Stimulated activated CD4-positive, alpha-beta T cell treated with anti-CD3 and anti-CD28 coated beads, Interleukin-1b, Interleukin-23, amount 100 ng/mL, for 1 hour (primary cell): ENCODE measurements around the gene TIMP2.
A peak's percentile ranks its signal among the peaks of the same experiment; 100 is the strongest.

Experiments used
- DNase-seq, 2 donors: peaks; one replicate each; pipeline ENCODE4 v3.0.0-alpha.2; 2020; ENCODE audit warnings: low read depth in 2 of 2

The TIMP2 gene

GRCh38 chr17:78817123-78817522, 108.1 kb downstream of the TIMP2 start:
- peak in 1 of 2 donors; percentile 20 for DNase-seq

DNA sequence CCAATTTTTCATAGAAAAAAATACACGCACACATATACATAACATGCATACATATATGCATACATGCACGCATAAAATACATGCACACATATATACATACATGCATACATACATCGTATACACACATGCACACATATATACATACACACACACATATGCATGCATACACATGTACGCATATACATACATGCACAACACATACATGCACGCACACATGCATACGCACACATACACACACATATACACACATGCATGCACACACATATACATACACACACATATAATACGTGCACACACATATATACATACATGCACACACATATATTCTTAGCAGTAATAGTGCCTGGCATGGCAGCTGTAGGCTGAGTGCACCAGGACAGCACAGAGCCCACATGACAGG, 109.5 kb downstream of the TIMP2 start:
- no peak for DNase-seq

DNA sequence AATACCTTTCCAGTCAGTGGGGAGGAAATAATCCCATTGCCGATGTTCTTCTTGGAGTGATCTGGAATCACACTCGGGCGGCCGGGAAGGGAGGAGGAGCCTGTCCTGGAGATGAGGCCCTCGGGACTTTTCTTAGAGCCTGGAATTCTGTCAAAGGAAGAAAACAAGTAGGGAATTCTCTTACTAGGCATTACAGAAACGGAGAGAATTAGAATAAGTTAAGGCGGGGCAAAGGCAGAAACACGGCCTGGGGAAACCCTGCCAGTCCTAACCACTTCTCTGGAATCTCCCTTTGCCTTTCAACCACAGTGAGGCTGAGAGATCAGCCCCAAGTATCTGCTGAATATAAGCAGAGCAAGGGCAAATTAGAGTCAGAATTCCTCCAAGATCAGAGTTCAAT, 112.3 kb downstream of the TIMP2 start:
- no peak for DNase-seq

DNA sequence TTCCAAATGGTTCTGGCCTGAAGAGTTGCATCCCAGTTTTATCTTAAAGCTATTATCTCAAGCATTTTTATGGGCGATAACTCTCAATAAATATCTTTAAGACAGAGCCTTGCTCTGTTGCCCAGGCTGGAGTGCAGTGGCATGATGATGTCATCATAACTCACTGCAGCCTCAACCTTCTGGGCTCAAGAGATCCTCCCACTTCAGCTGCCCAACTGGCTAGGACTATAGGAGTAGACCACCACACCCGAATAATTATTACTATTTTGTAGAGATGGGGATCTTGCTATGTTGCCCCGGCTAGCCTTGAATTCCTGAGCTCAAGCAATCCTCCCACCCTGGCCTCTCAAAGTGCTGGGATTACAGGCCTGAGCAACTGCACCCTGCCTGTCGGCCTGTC, 117.0 kb downstream of the TIMP2 start:
- no peak for DNase-seq

GRCh38 chr17:78806451-78806850, 118.7 kb downstream of the TIMP2 start:
- DNase-seq = no peak

DNA sequence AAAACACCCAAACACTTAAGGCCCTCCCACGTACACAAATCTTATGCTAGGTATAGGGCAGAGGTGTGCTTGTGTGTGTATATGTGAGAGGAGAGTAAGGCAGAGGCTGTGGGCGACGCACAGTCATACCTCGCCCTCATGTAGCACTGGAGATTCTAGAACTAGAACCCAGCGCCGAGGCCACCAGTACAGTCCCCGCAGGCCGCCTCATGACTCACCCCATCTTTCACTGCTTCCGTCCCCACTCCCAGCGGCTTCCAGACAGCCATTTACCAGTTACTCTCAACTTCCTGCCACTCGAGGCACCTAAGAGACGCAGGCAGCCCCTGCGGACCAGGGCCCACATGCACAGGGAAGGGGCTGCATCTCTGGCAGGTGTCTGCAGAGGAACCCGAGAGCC, 119.9 kb downstream of the TIMP2 start:
- peak in 1 of 2 donors; percentile 32 for DNase-seq

GRCh38 chr17:78804777-78805176, 120.4 kb downstream of the TIMP2 start:
- no peak for DNase-seq

- DNase-seq = no peak
Measured at GRCh38 chr17:78803186-78803845, 121.9 kb downstream of the TIMP2 start.
